Choroid plexus epithelial cell (primary cell): Measurements from ENCODE around the gene PRKCQ.

Experiments
- DNase-seq: peaks from one replicate; pipeline ENCODE4 v3.0.0-alpha.2; 2010; ENCODE audit warnings: low read depth
- H3K4me3 ChIP-seq: 2 replicates; pipeline ENCODE4 v1.5.1; 2011; ENCODE audit warnings: low read depth, mild to moderate bottlenecking, control low read depth, low read length, moderate library complexity
- CTCF ChIP-seq: conservative IDR thresholded peaks from 2 replicates; pipeline ENCODE4 v1.5.1; 2011; ENCODE audit warnings: low read depth, mild to moderate bottlenecking, control low read depth, inconsistent platforms, low read length, moderate library complexity

Gene PRKCQ

GRCh38 chr10:6497620-6498019, 82.5 kb downstream of the PRKCQ start:
- no peak for TF ChIP-seq CTCF
- H3K4me3 ChIP-seq, result no peak overlapping the region
- no peak for DNase-seq

- H3K4me3 ChIP-seq, result no peak overlapping the region
- no peak for TF ChIP-seq CTCF
- DNase-seq, result no peak
These were observed 85.0 kb downstream of the PRKCQ start for GRCh38 chr10:6494936-6495592.

GRCh38 chr10:6494442-6494819, 85.6 kb downstream of the PRKCQ start:
- no peak for TF ChIP-seq CTCF
- H3K4me3 ChIP-seq, result no peak overlapping the region
- DNase-seq, result no peak

- TF ChIP-seq CTCF, result no peak
- no peak overlapping the region for H3K4me3 ChIP-seq
- DNase-seq, result peak; percentile 53
These were observed 86.3 kb downstream of the PRKCQ start for GRCh38 chr10:6493521-6494441.

GRCh38 chr10:6492896-6493295, 87.2 kb downstream of the PRKCQ start:
- no peak overlapping the region for H3K4me3 ChIP-seq
- no peak for DNase-seq
- TF ChIP-seq CTCF, result no peak

- H3K4me3 ChIP-seq, result no peak overlapping the region
- no peak for TF ChIP-seq CTCF
- no peak for DNase-seq
These were observed 88.1 kb downstream of the PRKCQ start for GRCh38 chr10:6491841-6492609.
